Measurements from ENCODE around the gene RALGAPA2.

Gene RALGAPA2

GRCh38 chr20:20477444-20478041, 234.9 kb downstream of the RALGAPA2 start:
- no peak overlapping the region for H3K4me3 ChIP-seq (ENCODE audit: control insufficient read depth, low read depth, low read length)
- DNase-seq (ENCODE audit: low read depth) = no peak
- TF ChIP-seq CTCF (IDR thresholded peaks at IDR 0.05; ENCODE audit: control insufficient read depth, insufficient read depth, low read depth, low read length, missing control alignments) = no peak

- DNase-seq (ENCODE audit: low read depth) = no peak
- TF ChIP-seq CTCF (IDR thresholded peaks at IDR 0.05; ENCODE audit: control insufficient read depth, insufficient read depth, low read depth, low read length, missing control alignments) = no peak
- no peak overlapping the region for H3K4me3 ChIP-seq (ENCODE audit: control insufficient read depth, low read depth, low read length)
Measured at GRCh38 chr20:20476504-20476903, 235.9 kb downstream of the RALGAPA2 start.

GRCh38 chr20:20473657-20474056, 238.8 kb downstream of the RALGAPA2 start:
- no peak overlapping the region for H3K4me3 ChIP-seq (ENCODE audit: control insufficient read depth, low read depth, low read length)
- no peak for TF ChIP-seq CTCF (IDR thresholded peaks at IDR 0.05; ENCODE audit: control insufficient read depth, insufficient read depth, low read depth, low read length, missing control alignments)
- DNase-seq (ENCODE audit: low read depth) = no peak

GRCh38 chr20:20472684-20473274, 239.7 kb downstream of the RALGAPA2 start:
- TF ChIP-seq CTCF (IDR thresholded peaks at IDR 0.05; ENCODE audit: control insufficient read depth, insufficient read depth, low read depth, low read length, missing control alignments) = no peak
- H3K4me3 ChIP-seq (ENCODE audit: control insufficient read depth, low read depth, low read length) = no peak overlapping the region
- DNase-seq (ENCODE audit: low read depth) = no peak

GRCh38 chr20:20466341-20466879, 246.0 kb downstream of the RALGAPA2 start:
- no peak for TF ChIP-seq CTCF (IDR thresholded peaks at IDR 0.05; ENCODE audit: control insufficient read depth, insufficient read depth, low read depth, low read length, missing control alignments)
- peak; percentile 79 for DNase-seq (ENCODE audit: low read depth)
- no peak overlapping the region for H3K4me3 ChIP-seq (ENCODE audit: control insufficient read depth, low read depth, low read length)

- no peak overlapping the region for H3K4me3 ChIP-seq (ENCODE audit: control insufficient read depth, low read depth, low read length)
- no peak for DNase-seq (ENCODE audit: low read depth)
- TF ChIP-seq CTCF (IDR thresholded peaks at IDR 0.05; ENCODE audit: control insufficient read depth, insufficient read depth, low read depth, low read length, missing control alignments) = peak; percentile 51
Measured at GRCh38 chr20:20465252-20465651, 247.2 kb downstream of the RALGAPA2 start.

Data from AG09309 (cell line).